Trophoblast cell (in vitro differentiated cells and primary cell): ENCODE measurements around the gene MMP27.

Source experiments
- DNase-seq, 2 donors: peaks; one replicate each; pipeline ENCODE4 v3.0.0-alpha.2; 2016
- H2AFZ ChIP-seq: 2 replicates; pipeline ENCODE4 v1.6.1; 2013; ENCODE audit warnings: low read length, moderate library complexity, mild to moderate bottlenecking; ENCODE audit not compliant: insufficient read depth, poor library complexity
- H2AK5ac ChIP-seq: 2 replicates; pipeline ENCODE4 v1.6.1; 2013; ENCODE audit warnings: mild to moderate bottlenecking, low read length
- H2BK120ac ChIP-seq: 2 replicates; pipeline ENCODE4 v1.6.1; 2013; ENCODE audit warnings: low read length, mild to moderate bottlenecking, moderate library complexity; ENCODE audit not compliant: insufficient read depth, poor library complexity
- H2BK12ac ChIP-seq: 2 replicates; pipeline ENCODE4 v1.6.1; 2013; ENCODE audit warnings: mild to moderate bottlenecking, low read length, moderate library complexity
- H2BK5ac ChIP-seq: 2 replicates; pipeline ENCODE4 v1.6.1; 2013; ENCODE audit warnings: low read length, low read depth, moderate library complexity, mild to moderate bottlenecking; ENCODE audit not compliant: poor library complexity
- H3K14ac ChIP-seq: 2 replicates; pipeline ENCODE4 v1.6.1; 2013; ENCODE audit warnings: mild to moderate bottlenecking, low read length
- H3K18ac ChIP-seq: 2 replicates; pipeline ENCODE4 v1.6.1; 2013; ENCODE audit warnings: mild to moderate bottlenecking, low read length
- H3K23ac ChIP-seq: 2 replicates; pipeline ENCODE4 v1.6.1; 2013; ENCODE audit warnings: low read length
- H3K27ac ChIP-seq: 2 replicates; pipeline ENCODE4 v1.5.1; 2013; ENCODE audit warnings: low read depth, mild to moderate bottlenecking, inconsistent platforms, low read length, moderate library complexity
- H3K27me3 ChIP-seq: 2 replicates; pipeline ENCODE4 v1.6.1; 2013; ENCODE audit warnings: inconsistent platforms, mild to moderate bottlenecking, low read length, moderate library complexity; ENCODE audit not compliant: insufficient read depth
- H3K36me3 ChIP-seq, 2 experiments: 1 replicate in 1 of 2; 2 replicates in 1 of 2; pipeline ENCODE4 v1.6.1; 2013; ENCODE audit warnings: low read length in 2 of 2, mild to moderate bottlenecking in 2 of 2, moderate library complexity in 1 of 2; ENCODE audit not compliant: insufficient read depth in 2 of 2, control insufficient read depth in 1 of 2
- H3K4ac ChIP-seq: 2 replicates; pipeline ENCODE4 v1.6.1; 2013; ENCODE audit warnings: low read depth, mild to moderate bottlenecking, low read length, moderate library complexity
- H3K4me1 ChIP-seq, 2 experiments: 1 replicate in 1 of 2; 2 replicates in 1 of 2; pipeline ENCODE4 v1.6.1; 2013; ENCODE audit warnings: low read length in 2 of 2, mild to moderate bottlenecking in 2 of 2, moderate library complexity in 1 of 2; ENCODE audit not compliant: insufficient read depth in 2 of 2, control insufficient read depth in 1 of 2
- H3K4me2 ChIP-seq: 2 replicates; pipeline ENCODE4 v1.6.1; 2013; ENCODE audit warnings: inconsistent platforms, mild to moderate bottlenecking, low read length, moderate library complexity
- H3K4me3 ChIP-seq: 2 replicates; pipeline ENCODE4 v1.5.1; 2013; ENCODE audit warnings: mild to moderate bottlenecking, low read depth, low read length, inconsistent platforms
- H3K79me1 ChIP-seq: one replicate; pipeline ENCODE4 v1.6.1; 2013; ENCODE audit warnings: low read length
- H3K79me2 ChIP-seq: 2 replicates; pipeline ENCODE4 v1.6.1; 2013; ENCODE audit warnings: low read length, mild to moderate bottlenecking; ENCODE audit not compliant: control insufficient read depth, insufficient read depth, poor library complexity
- H3K9ac ChIP-seq: 2 replicates; pipeline ENCODE4 v1.6.1; 2013; ENCODE audit warnings: mild to moderate bottlenecking, low read length
- H3K9me3 ChIP-seq: 2 replicates; pipeline ENCODE4 v1.6.1; 2013; ENCODE audit warnings: low read depth, mild to moderate bottlenecking, control low read depth, inconsistent platforms, low read length; ENCODE audit not compliant: insufficient read depth
- H4K12ac ChIP-seq: 2 replicates; pipeline ENCODE4 v1.6.1; 2013; ENCODE audit warnings: low read depth, mild to moderate bottlenecking, low read length, moderate library complexity
- H4K8ac ChIP-seq: 2 replicates; pipeline ENCODE4 v1.6.1; 2013; ENCODE audit warnings: low read depth, mild to moderate bottlenecking, low read length, moderate library complexity
- H4K91ac ChIP-seq: one replicate; pipeline ENCODE4 v1.6.1; 2013; ENCODE audit warnings: low read depth, mild to moderate bottlenecking, low read length, moderate library complexity
- WGBS: extraction: QIAGEN DNeasy Blood & Tissue Kit; methylation state at CpG from one replicate; pipeline ENCODE4 v1.1.7; 2013; ENCODE audit warnings: missing lambda C conversion rate; ENCODE audit not compliant: insufficient read length, insufficient coverage; ENCODE audit errors: extremely low coverage; 5-methylcytosine and 5-hydroxymethylcytosine counted together

MMP27 gene

GRCh38 chr11:102666331-102666957 lies 39.1 kb downstream of the MMP27 start:
- H2AFZ ChIP-seq = no peak overlapping the region
- no peak overlapping the region for H3K14ac ChIP-seq
- no peak overlapping the region for H3K23ac ChIP-seq
- no peaks in the 10 kb centered on the region for H3K36me3 ChIP-seq
- H3K4ac ChIP-seq = no peak overlapping the region
- H4K91ac ChIP-seq = no peak overlapping the region
- no peaks in the 10 kb centered on the region for H3K27me3 ChIP-seq
- no peaks in the 10 kb centered on the region for H3K79me1 ChIP-seq
- H2BK120ac ChIP-seq = no peak overlapping the region
- H4K12ac ChIP-seq = no peak overlapping the region
- no peaks in the 10 kb centered on the region for H3K4me1 ChIP-seq
- WGBS = no CpG with 5 or more reads among the region's 4 CpGs
- H3K4me2 ChIP-seq = no peak overlapping the region
- H2BK12ac ChIP-seq = no peak overlapping the region
- H3K79me2 ChIP-seq = no peaks in the 10 kb centered on the region
- no peak overlapping the region for H2BK5ac ChIP-seq
- no peak overlapping the region for H4K8ac ChIP-seq
- no peak overlapping the region for H2AK5ac ChIP-seq
- H3K18ac ChIP-seq = no peak overlapping the region
- no peak overlapping the region for H3K27ac ChIP-seq
- DNase-seq = peak in 1 of 2 donors; percentile 69
- H3K4me3 ChIP-seq = no peak overlapping the region
- no peaks in the 10 kb centered on the region for H3K9me3 ChIP-seq
- no peak overlapping the region for H3K9ac ChIP-seq

GRCh38 chr11:102664001-102664752 lies 41.4 kb downstream of the MMP27 start:
- no peaks in the 10 kb centered on the region for H3K36me3 ChIP-seq
- no peak overlapping the region for H2BK5ac ChIP-seq
- no peak overlapping the region for H2BK120ac ChIP-seq
- no peak overlapping the region for H3K23ac ChIP-seq
- H4K91ac ChIP-seq = no peak overlapping the region
- H3K79me1 ChIP-seq = no peaks in the 10 kb centered on the region
- H3K14ac ChIP-seq = no peak overlapping the region
- no peak overlapping the region for H3K4ac ChIP-seq
- no peak overlapping the region for H4K12ac ChIP-seq
- H3K9me3 ChIP-seq = no peaks in the 10 kb centered on the region
- no peak overlapping the region for H3K4me3 ChIP-seq
- H3K4me2 ChIP-seq = no peak overlapping the region
- no peak overlapping the region for H3K18ac ChIP-seq
- H3K4me1 ChIP-seq = peaks cover 0 to 2% of the 10 kb centered on the region in 2 experiments
- H3K9ac ChIP-seq = no peak overlapping the region
- H3K27me3 ChIP-seq = no peaks in the 10 kb centered on the region
- DNase-seq = no peak
- H2AFZ ChIP-seq = no peak overlapping the region
- H4K8ac ChIP-seq = no peak overlapping the region
- H3K27ac ChIP-seq = no peak overlapping the region
- no peaks in the 10 kb centered on the region for H3K79me2 ChIP-seq
- H2BK12ac ChIP-seq = no peak overlapping the region
- H2AK5ac ChIP-seq = no peak overlapping the region
- WGBS = no CpG with 5 or more reads among the region's 13 CpGs

- no peaks in the 10 kb centered on the region for H3K36me3 ChIP-seq
- no peaks in the 10 kb centered on the region for H3K9me3 ChIP-seq
- no peak for DNase-seq
- no peak overlapping the region for H4K91ac ChIP-seq
- no peaks in the 10 kb centered on the region for H3K27me3 ChIP-seq
- H2AK5ac ChIP-seq = no peak overlapping the region
- no peak overlapping the region for H2BK120ac ChIP-seq
- no peak overlapping the region for H2BK5ac ChIP-seq
- no peak overlapping the region for H3K4ac ChIP-seq
- no peak overlapping the region for H4K8ac ChIP-seq
- no peaks in the 10 kb centered on the region for H3K79me2 ChIP-seq
- H4K12ac ChIP-seq = no peak overlapping the region
- H3K14ac ChIP-seq = no peak overlapping the region
- H3K23ac ChIP-seq = no peak overlapping the region
- no peak overlapping the region for H2BK12ac ChIP-seq
- H3K9ac ChIP-seq = no peak overlapping the region
- H3K4me1 ChIP-seq = peaks cover 0 to 2% of the 10 kb centered on the region in 2 experiments
- no peak overlapping the region for H3K18ac ChIP-seq
- no peak overlapping the region for H3K4me2 ChIP-seq
- no peak overlapping the region for H3K27ac ChIP-seq
- H2AFZ ChIP-seq = no peak overlapping the region
- no peaks in the 10 kb centered on the region for H3K79me1 ChIP-seq
- H3K4me3 ChIP-seq = no peak overlapping the region
These were observed 43.0 kb downstream of the MMP27 start for GRCh38 chr11:102662607-102663006.

- Histone ChIP-seq H3K79me1 (no peaks in the 10 kb centered on the region), H3K14ac (no peak overlapping the region), H3K23ac (no peak overlapping the region), H3K9me3 (no peaks in the 10 kb centered on the region), H4K12ac (no peak overlapping the region), H4K8ac (no peak overlapping the region), H2AFZ (no peak overlapping the region), H4K91ac (no peak overlapping the region), H2BK12ac (no peak overlapping the region), H3K4ac (no peak overlapping the region), H3K4me1 (peaks cover 0 to 2% of the 10 kb centered on the region in 2 experiments), H3K36me3 (no peaks in the 10 kb centered on the region), H3K27ac (no peak overlapping the region), H3K4me3 (no peak overlapping the region), H2AK5ac (no peak overlapping the region), H2BK120ac (no peak overlapping the region), H3K79me2 (no peaks in the 10 kb centered on the region), H2BK5ac (no peak overlapping the region), H3K27me3 (no peaks in the 10 kb centered on the region), H3K4me2 (no peak overlapping the region), H3K9ac (no peak overlapping the region), H3K18ac (no peak overlapping the region)
- peak in 1 of 2 donors; percentile 22 for DNase-seq
- no CpG with 5 or more reads among the region's 4 CpGs for WGBS
These were observed 44.5 kb downstream of the MMP27 start for GRCh38 chr11:102661040-102661439.
